PC-3 (cell line): ENCODE results near the gene CTNNBIP1.

Experiments
- CTCF ChIP-seq: fragments of 300-600 bp; sonication (generic); conservative IDR thresholded peaks from 2 replicates; pipeline ENCODE4 v1.5.1; 2017; ENCODE audit warnings: antibody characterized with exemption, low read depth, mild to moderate bottlenecking, low read length
- EZH2 ChIP-seq: fragments of 300-600 bp; sonication (generic); IDR thresholded peaks from one replicate; pipeline ENCODE4 v1.6.1; 2017; ENCODE audit warnings: antibody characterized with exemption, mild to moderate bottlenecking, low read length; ENCODE audit not compliant: unreplicated experiment
- EZH2phosphoT487 ChIP-seq: fragments of 300-600 bp; sonication (generic); IDR thresholded peaks from 2 replicates; pipeline ENCODE4 v1.6.1; 2018; ENCODE audit warnings: mild to moderate bottlenecking, antibody characterized with exemption, low read length, borderline replicate concordance

- 0 out of 2 replicates have a peak, but pooled peaks have one; percentile 21 for TF ChIP-seq CTCF
- TF ChIP-seq EZH2: no peak
- no peak for TF ChIP-seq EZH2phosphoT487
Measured at GRCh38 chr1:9842781-9843575, 67.1 kb downstream of the CTNNBIP1 start.
